HUDEP-2 (cell line): ENCODE measurements around the gene COA5.
"Not testable (repeated sequence)": the region's sequence is repeated elsewhere in the genome, so short reads cannot be mapped to it uniquely, and the experiment has no call there.

Source experiments
- DNase-seq, 76 experiments: peaks; one replicate each; lab custom pipeline; 2025; ENCODE audit not compliant: unreplicated experiment in 76 of 76; lab: John Stamatoyannopoulos, UW

Gene COA5

GRCh38 chr2:98607104-98607503, 1.2 kb downstream of the COA5 start:
- no peak for DNase-seq

GRCh38 chr2:98606431-98606830, 1.9 kb downstream of the COA5 start:
- DNase-seq, result no peak

DNA sequence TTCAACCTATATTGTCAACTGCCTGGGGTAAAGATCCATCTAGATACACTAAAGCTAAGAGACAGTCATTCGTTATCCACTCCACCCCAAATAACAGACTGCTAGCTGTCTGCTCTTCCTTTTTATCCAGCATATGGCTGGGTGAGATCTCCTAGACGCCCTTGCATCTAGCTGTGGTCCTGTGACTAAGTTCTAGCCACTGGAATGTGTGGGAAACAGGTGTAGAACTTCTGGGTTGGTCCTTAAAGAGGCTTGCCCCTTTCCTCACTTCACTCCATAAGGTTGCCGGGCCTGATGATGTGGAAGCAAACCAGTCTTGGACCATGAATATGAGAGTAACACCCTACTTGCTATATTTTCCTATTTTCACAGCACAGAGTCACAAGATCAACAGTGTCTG, 3.2 kb downstream of the COA5 start:
- DNase-seq, result no peak

DNA sequence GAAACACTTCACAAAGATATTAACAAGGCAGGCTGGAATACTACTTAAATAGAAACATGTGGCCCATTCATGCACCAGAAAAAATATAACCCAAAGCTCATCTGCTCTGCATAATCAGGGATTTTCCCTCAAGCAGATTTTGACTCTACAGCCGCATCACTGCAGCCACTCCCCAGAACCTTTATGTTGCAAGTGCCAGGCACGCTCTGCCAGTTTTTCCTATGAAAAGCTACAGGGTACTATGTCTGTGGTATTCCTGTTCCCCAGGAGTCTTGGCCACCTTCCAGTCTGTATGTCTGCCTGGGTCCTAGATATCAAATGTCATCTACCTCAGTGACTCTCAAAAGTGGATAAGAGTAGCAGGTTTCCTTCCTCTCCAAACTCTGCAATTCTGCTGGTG, 3.8 kb downstream of the COA5 start:
- no peak for DNase-seq

GRCh38 chr2:98601532-98602132, 6.7 kb downstream of the COA5 start:
- peak in 14 of 76 experiments; percentile 4 to 44 (median 17) for DNase-seq

GRCh38 chr2:98598781-98599428, 9.4 kb downstream of the COA5 start:
- no peak for DNase-seq

DNA sequence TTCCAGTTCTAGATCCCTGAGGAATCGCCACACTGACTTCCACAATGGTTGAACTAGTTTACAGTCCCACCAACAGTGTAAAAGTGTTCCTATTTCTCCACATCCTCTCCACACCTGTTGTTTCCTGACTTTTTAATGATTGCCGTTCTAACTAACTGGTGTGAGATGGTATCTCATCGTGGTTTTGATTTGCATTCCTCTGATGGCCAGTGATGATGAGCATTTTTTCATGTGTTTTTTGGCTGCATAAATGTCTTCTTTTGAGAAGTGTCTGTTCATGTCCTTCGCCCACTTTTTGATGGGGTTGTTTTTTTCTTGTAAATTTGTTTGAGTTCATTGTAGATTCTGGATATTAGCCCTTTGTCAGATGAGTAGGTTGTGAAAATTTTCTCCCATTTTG, 13.6 kb downstream of the COA5 start:
- DNase-seq, result not testable (repeated sequence)

- no peak for DNase-seq
Measured at GRCh38 chr2:98592565-98592964, 15.7 kb downstream of the COA5 start.

GRCh38 chr2:98589489-98589888, 18.8 kb downstream of the COA5 start:
- no peak for DNase-seq

DNA sequence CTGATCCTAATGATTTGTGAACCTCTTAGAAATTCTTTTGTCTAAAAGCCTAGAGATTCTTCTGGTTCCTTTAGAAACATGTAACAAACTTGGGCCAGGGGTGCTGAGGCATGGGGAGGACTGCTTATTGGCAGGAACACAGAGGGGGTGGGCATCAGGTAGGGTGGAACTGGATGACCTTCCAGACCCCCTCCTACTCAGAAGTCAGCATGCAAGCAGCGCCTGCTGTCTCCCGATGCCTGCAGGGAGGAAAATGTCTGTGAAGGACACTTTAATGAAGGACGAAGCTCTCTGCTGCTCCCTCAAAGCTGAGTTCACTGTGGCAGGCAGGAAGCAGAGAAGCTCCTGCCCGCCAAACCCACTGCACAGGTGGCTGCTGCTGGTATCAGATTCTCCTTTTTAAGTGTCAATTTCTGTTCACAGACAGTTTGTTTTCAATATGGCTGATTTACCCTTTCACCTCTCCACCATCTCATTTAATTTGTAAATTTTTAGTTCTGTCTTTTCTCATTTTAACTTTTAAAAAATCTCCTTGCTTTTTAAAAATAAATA, 19.4 kb downstream of the COA5 start:
- DNase-seq, result no peak

DNA sequence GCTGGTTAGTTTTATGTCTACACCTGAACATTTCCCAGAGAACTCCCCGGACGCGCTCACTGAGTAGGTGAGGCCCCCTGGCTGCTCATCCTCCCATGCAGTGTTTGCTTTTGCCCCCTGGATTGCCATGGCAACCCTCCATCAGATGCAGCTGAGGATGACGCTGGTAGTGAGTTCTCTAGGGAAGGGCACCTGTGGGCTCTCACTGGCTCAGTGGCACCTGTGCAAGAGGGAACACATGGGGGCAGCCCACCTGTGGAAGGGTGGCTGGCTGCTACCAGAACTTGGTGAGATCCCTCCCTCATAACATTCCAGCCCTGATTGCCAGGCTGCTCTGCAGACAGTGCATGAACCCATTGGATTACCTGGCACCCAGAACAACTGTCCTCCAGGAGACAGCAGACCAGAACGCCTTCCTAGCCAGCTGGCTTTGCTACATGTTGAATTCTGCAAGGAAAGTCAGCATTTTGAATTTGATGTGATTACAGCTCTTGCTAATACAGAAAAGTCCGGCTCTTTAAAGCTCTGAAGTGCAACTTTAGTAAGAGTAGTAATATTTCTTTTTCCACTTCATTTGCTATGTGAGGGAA, 21.7 kb downstream of the COA5 start:
- no peak for DNase-seq

GRCh38 chr2:98585386-98585785, 22.9 kb downstream of the COA5 start:
- DNase-seq, result no peak

DNA sequence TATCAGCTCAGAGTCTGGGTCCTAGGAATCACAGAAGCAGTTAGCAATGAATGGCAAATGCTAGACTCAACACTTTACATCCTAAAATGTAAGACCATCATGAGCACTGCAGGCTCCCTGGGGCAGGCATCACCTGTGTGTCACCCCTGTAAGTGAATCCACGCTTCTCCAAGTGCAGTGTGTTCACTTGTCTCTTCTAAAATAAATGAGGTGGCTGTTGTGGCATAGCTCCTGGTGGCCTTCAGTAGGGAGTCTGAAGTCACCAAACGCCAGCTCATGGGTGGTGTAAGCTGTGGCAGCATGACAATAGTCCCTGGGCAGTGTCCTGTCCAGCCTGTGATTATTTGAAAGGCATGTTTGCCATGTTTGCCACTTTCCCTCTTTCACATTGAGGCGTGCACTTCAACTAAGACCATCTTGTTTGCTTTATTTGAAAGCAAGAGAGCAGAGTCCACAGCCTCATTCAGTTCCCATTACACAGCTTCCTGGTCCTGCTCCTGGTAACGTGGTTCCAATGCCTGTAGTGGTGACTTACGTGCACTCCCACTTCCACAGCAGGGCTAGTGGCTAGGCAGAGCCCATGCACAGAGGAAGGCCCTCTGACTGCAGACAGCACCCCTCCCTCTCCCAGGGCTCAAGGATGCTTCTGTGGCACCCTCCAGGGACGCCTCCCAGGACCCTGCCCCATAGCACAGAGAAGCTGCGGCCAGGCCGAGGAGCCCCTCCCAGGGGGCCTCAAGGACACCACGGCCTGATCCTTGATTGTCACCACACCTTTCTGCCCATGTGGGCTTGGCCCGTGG, 24.3 kb downstream of the COA5 start:
- no peak for DNase-seq

DNA sequence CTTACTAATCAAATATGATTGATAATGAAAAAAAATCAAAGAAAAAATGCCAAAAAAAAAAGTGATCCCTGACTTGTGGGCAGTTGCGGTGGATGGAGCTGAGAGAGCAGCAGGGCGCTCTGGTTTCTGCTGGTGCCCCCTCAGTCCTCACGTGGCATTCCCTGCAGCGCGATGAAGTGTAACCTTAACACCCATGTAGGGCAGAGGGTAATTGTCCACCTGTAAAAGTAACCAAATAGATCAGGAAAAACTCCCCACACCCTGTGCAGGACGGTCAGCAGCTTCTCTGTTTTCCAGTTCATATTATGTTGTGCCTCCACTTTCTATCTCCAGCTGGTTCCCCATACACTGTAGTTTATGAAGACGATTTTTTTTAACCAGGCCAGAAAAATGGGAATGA, 25.0 kb downstream of the COA5 start:
- DNase-seq, result no peak

DNA sequence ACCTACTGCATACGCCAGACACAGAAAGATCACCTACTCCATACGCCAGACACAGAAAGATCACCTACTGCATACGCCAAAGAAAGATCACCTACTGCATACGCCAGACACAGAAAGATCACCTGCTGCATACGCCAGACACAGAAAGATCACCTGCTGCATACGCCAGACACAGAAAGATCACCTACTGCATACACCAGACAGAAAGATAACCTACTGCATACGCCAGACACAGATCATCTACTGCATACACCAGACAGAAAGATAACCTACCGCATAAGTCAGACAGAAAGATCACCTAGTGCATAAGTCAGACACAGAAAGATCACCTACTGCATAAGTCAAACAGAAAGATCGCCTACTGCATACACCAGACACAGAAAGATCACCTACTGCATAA, 25.8 kb downstream of the COA5 start:
- no peak for DNase-seq

DNA sequence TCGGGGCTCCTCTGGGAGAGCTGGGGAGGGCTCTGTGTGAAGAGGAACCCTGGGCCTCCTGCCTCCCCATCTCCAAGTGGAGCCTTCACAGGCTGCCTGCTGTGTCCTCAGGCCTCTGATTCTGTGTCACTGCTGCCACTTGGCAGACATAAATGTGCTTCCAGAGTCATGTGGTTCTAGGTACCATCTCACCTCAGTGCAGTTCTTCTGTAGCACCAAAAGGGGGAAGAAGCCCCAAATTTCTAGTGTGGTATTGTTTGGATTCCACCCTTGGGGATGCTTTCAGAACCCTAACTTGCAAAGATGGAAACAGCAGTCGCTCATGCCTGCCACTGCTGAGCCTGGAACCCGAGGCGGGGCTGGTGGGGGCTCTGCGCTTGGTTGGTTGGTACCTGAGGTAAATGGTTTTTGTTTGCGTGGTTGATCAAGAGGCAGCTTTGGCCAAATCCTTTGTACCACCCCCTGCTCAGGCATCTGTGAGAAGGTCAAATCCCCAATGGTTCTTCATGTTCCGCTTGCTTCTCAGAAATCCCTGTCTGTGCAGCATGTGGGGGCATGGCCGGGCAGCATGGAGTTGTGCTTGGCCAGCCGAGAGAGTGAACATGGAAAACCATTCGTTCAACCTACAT, 27.5 kb downstream of the COA5 start:
- no peak for DNase-seq

DNA sequence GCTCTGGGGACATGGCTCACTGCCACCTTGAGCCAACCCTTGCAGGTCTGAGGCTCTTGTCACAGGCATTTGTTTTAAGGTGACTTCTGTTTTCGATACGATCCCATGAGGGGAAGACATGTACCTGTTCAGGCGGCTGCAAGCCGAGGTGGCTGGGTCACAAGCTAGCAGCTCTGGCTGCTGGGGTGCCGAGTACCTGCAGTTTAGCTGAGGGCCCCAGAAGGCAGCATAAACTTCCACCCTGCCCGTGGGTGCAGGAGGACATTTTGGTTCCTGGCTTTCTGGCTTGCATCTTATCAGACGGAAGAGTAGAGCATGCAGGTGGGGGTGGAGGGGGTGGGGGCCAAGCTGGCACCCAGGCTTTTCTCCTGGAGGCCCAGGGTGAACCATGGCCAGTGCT, 28.4 kb downstream of the COA5 start:
- no peak for DNase-seq

- no peak for DNase-seq
Measured at GRCh38 chr2:98578231-98578630, 30.1 kb downstream of the COA5 start.

- no peak for DNase-seq
Measured at GRCh38 chr2:98577313-98577712, 31.0 kb downstream of the COA5 start.

- no peak for DNase-seq
Measured at GRCh38 chr2:98576666-98577312, 31.5 kb downstream of the COA5 start.
